Measurements from ENCODE around the gene TNIP1. TPM values are rescaled to one million over a fixed set of nuclear protein-coding genes. Genes with fewer than 3 reads are reported as not detected.

TNIP1 gene, protein sequence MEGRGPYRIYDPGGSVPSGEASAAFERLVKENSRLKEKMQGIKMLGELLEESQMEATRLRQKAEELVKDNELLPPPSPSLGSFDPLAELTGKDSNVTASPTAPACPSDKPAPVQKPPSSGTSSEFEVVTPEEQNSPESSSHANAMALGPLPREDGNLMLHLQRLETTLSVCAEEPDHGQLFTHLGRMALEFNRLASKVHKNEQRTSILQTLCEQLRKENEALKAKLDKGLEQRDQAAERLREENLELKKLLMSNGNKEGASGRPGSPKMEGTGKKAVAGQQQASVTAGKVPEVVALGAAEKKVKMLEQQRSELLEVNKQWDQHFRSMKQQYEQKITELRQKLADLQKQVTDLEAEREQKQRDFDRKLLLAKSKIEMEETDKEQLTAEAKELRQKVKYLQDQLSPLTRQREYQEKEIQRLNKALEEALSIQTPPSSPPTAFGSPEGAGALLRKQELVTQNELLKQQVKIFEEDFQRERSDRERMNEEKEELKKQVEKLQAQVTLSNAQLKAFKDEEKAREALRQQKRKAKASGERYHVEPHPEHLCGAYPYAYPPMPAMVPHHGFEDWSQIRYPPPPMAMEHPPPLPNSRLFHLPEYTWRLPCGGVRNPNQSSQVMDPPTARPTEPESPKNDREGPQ
- 78.3 TPM for polyA plus RNA-seq

DNA sequence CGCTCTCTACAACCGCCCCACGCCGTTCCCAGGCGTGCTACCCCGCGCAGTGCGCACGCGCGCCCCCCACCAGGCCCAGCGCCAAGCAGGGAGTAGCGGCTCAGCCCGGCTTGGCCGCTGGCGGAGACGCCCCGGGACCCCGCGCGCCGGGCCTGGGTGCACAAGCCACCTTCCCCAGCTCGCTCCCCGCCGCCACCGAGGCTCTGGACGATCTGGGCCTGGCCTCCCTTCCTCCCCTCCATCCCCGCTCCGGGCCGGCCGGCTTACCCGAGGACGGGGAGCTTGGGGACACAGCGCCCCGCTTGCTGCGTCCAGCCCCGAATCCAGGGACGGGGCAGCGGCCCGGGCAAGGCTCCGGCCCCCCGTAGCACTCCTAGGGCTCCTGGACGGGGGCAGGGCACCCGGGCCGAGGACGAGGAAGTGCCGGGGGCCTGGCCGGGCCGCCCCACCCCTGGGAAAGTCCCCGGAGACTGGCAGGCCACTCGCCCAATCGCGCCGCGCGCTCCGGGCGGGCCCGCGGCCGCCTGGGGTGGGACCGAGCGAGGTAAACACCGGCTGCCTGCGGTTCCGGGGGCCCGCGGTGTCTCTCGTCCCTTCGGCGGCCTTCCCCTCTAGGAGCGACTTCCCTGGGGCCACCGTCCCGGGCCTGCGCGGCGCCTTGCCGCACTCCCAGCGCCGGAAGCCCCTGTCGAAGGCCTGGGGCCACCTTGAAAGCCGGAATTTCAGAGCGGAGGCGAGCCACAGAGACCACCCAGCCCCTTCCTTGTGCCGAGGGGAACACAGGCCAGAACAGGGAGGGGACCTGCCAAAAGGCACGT, at the start of gene TNIP1:
TSS of gene TNIP1 (minus strand) at position 422 of the 818 bp plus-strand sequence. CDS start 15,939 bp downstream, outside the sequence.
- peaks cover 2% of the 10 kb centered on the region for H3K27me3 Mint-ChIP-seq

DNA sequence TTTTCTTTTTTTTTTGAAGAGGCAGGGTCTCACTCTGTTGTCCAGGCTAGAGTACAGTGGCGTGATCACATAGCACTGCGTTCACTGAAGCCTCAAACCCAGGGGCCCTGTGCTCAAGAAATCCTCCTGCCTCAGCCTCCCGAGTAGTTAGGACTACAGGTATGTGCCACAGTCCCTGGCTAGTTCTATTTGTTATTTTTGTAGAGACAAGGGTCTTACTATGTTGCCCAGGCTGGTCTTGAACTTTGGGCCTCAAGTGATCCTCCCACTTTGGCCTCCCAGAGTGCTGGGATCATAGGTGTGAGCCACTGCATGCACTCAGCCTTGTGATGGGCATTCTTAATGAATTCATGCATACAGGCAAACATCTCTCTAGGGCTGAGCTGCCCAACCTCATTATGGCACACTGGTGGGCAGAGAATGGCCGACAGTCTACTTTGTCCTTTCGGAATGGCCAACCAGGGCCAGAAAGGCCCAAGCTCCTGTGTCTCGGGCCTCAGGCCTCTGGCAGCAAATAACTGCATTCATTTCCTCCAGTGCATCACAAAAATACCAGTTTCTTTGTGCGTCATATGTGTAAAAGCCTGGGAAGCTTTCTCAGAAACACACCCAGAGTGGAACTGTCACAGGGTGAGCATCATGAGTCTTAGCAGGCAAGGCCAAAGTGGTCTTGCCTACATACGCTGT, 49.5 kb upstream of the TNIP1 start:
- Mint-ChIP-seq H3K4me1 (peaks cover 62 to 71% (median 63%) of the 10 kb centered on the region in 3 donors), H3K9me3 (no peaks in the 10 kb centered on the region), H3K4me3 (peak overlapping the region in 2 of 4 donors; percentile 7 to 48), H3K27me3 (no peaks in the 10 kb centered on the region), H3K27ac (peak overlapping the region in 2 of 3 donors; percentile 28 to 80), H3K36me3 (peaks cover 13% of the 10 kb centered on the region)

More for the DNA sequence above, at the start of gene TNIP1:
- Mint-ChIP-seq H3K4me3 (peak within 1 kb of the TSS; percentile 86 to 97 (median 96)), H3K9me3 (no peaks in the 10 kb centered on the region), H3K27ac (peak within 1 kb of the TSS; percentile 87 to 99 (median 90)), H3K36me3 (peaks cover 8% of the 10 kb centered on the region), H3K4me1 (peaks cover 69 to 70% (median 70%) of the 10 kb centered on the region in 3 donors)

DNA sequence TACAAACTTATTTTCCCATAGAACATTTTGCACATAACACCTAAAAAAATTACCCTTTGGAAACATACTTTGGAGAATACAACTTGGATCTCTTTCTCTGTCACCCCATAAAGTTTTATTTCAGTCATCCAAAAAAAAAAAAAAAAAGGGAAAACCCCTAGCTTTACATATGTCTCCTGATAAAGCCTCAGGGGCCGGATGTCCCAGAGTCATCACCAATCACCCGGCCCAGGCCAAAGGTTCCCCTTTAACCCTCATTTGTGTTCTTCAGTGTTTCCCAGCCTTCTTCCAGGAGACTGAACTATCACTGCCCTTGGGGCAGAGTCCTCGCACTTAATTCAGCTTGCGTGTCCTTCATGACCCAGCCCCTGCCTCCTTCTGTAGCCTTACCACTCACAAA, 48.0 kb upstream of the TNIP1 start:
- Mint-ChIP-seq H3K4me3 (peak overlapping the region in 2 of 4 donors; percentile 3 to 48), H3K27ac (peak overlapping the region; percentile 89 to 95 (median 91)), H3K36me3 (peaks cover 16% of the 10 kb centered on the region), H3K4me1 (peaks cover 56 to 66% (median 58%) of the 10 kb centered on the region in 3 donors), H3K27me3 (no peaks in the 10 kb centered on the region), H3K9me3 (no peaks in the 10 kb centered on the region)

DNA sequence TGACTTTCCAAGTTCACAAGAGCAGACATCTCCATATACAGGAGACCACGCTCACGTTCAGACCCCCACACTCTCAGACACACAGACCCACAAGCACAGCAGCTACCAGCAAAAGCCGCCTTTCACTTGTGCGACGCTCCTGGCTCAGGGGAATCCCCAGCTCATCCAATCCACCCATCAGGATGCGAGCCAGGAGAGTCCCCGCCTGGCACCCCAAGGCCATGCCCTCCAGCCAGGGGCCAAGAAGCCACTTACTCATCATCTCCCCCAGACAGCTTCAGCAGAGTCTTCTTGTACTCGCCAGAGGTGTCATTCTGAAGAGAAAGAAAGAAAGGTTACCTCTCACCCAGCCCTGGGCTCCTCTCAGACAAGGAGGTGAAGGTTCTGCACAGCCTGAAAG, 47.1 kb upstream of the TNIP1 start:
- H3K27me3 Mint-ChIP-seq: no peaks in the 10 kb centered on the region
- H3K4me3 Mint-ChIP-seq: peak overlapping the region in 1 of 4 donors; percentile 46
- H3K27ac Mint-ChIP-seq: peak overlapping the region; percentile 59 to 95 (median 91)
- H3K4me1 Mint-ChIP-seq: peaks cover 48 to 60% (median 49%) of the 10 kb centered on the region in 3 donors
- H3K36me3 Mint-ChIP-seq: peaks cover 16% of the 10 kb centered on the region
- H3K9me3 Mint-ChIP-seq: no peaks in the 10 kb centered on the region

DNA sequence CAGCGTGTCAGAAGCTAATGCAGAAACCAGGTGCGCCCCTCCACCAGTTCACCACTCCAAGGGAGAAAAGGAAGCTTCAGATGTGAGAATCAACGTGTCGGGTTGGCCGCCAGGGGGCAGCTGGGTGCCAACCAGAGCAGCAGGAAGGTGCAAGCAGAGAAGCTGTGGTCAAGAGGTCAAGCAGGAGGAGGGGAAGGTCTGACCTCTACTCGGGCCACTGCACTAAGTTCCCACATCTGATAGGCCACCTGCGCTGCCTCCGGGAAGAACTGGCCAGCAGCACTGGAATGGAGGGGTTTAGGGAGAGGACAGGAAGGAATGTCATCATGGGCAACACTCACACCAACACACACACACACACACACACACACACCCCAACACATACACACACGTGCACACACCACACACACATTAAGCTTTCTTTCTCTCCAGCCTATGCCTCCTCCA, 45.4 kb upstream of the TNIP1 start:
- peaks cover 18% of the 10 kb centered on the region for H3K36me3 Mint-ChIP-seq
- H3K4me3 Mint-ChIP-seq: peak overlapping the region; percentile 4 to 85 (median 34)
- no peaks in the 10 kb centered on the region for H3K27me3 Mint-ChIP-seq
- peaks cover 37 to 47% (median 40%) of the 10 kb centered on the region in 3 donors for H3K4me1 Mint-ChIP-seq
- H3K9me3 Mint-ChIP-seq: no peaks in the 10 kb centered on the region
- peak overlapping the region; percentile 81 to 99 (median 95) for H3K27ac Mint-ChIP-seq

DNA sequence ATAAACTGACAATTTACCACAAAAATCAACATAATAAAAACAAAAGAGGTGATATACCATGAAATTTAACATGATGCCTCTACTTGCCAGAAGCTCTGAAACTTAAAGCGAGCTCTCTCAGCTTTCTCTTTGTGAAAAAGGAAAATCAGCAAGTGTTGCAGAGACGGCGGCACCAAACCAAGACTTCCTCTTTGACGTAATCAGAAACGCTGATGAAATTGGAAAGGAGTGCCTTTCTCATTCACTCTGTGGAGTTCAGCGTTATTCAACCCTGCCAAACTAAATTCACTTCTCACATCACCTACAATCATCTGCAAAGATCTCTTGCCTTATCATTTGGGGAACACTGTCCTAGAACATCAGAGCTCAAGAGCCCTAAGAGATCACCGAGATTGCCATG, 44.6 kb upstream of the TNIP1 start:
- H3K27me3 Mint-ChIP-seq: no peaks in the 10 kb centered on the region
- H3K4me1 Mint-ChIP-seq: peaks cover 37 to 46% (median 40%) of the 10 kb centered on the region in 3 donors
- H3K36me3 Mint-ChIP-seq: peaks cover 20% of the 10 kb centered on the region
- peak overlapping the region; percentile 68 to 99 (median 95) for H3K27ac Mint-ChIP-seq
- no peaks in the 10 kb centered on the region for H3K9me3 Mint-ChIP-seq
- peak overlapping the region; percentile 53 to 92 (median 76) for H3K4me3 Mint-ChIP-seq

DNA sequence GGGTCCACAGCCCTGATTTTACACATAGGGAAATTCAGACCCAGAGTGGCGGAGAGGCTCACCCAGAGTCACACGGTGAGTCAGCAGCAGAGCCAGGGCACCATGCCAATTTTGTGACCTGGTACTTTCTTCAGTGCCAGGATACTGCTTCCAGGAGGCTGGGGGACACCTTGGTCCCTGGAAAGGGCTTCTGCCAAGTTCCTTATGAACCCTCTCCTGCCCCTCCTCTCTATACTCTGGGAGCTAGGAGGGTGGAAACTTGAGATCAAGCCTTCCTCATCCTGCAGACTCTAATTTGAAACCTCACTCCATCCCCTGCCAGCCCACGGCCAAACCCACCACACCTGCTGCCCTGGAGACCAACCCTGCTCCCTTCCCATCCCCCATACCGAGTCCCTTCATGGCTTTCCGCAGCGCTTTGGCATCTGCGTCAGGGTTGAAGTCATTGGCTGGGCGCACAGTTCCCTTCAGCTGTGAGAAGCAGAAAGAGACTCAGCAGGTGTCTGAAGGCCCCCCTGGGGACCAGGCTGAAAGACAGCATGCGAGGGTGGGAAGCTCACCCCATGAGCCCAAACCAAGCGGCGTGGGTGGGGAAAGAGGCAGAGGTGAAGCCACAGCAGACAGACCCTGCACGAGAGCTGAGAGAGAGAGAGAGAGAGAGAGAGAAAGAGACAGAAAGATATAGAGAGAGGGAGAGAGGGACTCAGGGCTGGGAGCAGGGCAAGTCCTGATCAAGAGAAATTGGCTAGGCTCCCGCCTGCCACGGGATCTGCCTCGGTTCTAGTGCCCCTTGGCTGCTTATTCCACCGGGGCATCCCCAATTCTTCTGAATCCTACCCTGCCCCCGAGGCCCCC, 43.3 kb upstream of the TNIP1 start:
- H3K27ac Mint-ChIP-seq: peak overlapping the region; percentile 95 to 99 (median 97)
- no peaks in the 10 kb centered on the region for H3K27me3 Mint-ChIP-seq
- peaks cover 33 to 42% (median 33%) of the 10 kb centered on the region in 3 donors for H3K4me1 Mint-ChIP-seq
- H3K9me3 Mint-ChIP-seq: no peaks in the 10 kb centered on the region
- peaks cover 20% of the 10 kb centered on the region for H3K36me3 Mint-ChIP-seq
- H3K4me3 Mint-ChIP-seq: peak overlapping the region; percentile 63 to 92 (median 80)

DNA sequence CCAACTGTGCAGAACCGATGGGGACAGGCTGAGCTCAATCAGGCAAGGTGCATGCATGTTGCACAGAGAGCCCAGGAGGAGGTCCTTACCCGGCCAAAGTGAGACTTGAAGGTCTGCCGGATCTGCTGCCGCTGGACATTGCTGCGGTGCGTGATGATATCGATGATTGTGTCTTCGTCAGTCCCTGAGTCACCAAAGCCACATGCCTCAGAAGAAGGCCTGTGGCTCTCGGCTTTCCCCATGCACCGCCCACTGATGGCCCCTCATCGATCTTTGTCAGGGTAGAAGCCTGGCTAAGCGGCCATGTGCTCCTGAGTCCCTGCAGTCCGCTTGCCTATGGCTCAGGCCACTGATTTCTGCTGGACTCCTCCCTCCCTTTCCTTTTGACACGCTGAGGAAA, 42.0 kb upstream of the TNIP1 start:
- Mint-ChIP-seq H3K4me1 (peaks cover 27 to 32% (median 30%) of the 10 kb centered on the region in 3 donors), H3K27me3 (no peaks in the 10 kb centered on the region), H3K4me3 (no peak overlapping the region), H3K9me3 (no peaks in the 10 kb centered on the region), H3K27ac (peak overlapping the region; percentile 63 to 99 (median 91)), H3K36me3 (peaks cover 19% of the 10 kb centered on the region)

DNA sequence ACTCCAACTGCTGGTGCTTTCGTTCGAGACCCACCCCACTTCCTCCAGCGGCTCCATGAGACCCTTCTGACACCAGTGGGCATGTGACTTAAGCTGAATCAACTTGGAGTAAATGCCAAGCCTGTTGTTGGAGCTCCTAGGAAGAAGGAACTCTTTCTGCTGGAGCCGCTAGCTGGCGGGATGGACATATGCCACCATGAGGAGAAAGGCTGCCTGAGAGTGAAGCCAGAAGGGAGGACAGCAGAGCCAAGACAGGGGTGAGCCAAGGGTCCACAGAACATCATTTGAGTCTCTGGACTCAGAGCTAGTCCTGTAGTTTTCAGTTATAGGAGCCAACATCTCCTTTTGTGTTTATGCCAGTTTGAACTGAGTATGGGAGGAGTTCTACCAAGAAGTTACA, 40.8 kb upstream of the TNIP1 start:
- H3K4me1 Mint-ChIP-seq: peaks cover 19 to 26% (median 23%) of the 10 kb centered on the region in 3 donors
- peak overlapping the region; percentile 46 to 84 (median 63) for H3K27ac Mint-ChIP-seq
- H3K27me3 Mint-ChIP-seq: no peaks in the 10 kb centered on the region
- no peaks in the 10 kb centered on the region for H3K9me3 Mint-ChIP-seq
- H3K36me3 Mint-ChIP-seq: peaks cover 13% of the 10 kb centered on the region
- H3K4me3 Mint-ChIP-seq: peak overlapping the region in 1 of 4 donors; percentile 50

DNA sequence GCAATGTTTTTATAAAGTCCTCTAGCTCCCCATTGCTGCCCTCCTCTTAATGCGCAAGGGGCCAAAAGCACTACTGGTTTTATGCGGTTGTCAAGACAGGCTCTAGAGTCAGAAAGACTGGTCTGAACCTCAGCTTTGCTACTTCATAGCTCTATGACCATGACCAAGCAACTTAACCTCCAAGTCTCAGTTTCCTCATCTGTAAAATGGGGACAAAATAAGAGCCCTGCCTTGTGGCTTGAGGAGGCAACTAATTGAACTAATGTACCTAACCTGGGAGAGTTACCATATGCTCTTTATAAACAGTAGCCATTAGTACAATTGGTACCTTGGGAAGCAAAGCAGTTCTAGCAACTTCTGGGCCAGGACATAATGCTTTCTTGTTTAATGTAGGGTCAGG, 40.3 kb upstream of the TNIP1 start:
- peaks cover 16 to 20% (median 18%) of the 10 kb centered on the region in 3 donors for H3K4me1 Mint-ChIP-seq
- H3K9me3 Mint-ChIP-seq: no peaks in the 10 kb centered on the region
- H3K27ac Mint-ChIP-seq: peak overlapping the region; percentile 29 to 67 (median 63)
- H3K4me3 Mint-ChIP-seq: no peak overlapping the region
- H3K27me3 Mint-ChIP-seq: no peaks in the 10 kb centered on the region
- H3K36me3 Mint-ChIP-seq: peaks cover 11% of the 10 kb centered on the region

DNA sequence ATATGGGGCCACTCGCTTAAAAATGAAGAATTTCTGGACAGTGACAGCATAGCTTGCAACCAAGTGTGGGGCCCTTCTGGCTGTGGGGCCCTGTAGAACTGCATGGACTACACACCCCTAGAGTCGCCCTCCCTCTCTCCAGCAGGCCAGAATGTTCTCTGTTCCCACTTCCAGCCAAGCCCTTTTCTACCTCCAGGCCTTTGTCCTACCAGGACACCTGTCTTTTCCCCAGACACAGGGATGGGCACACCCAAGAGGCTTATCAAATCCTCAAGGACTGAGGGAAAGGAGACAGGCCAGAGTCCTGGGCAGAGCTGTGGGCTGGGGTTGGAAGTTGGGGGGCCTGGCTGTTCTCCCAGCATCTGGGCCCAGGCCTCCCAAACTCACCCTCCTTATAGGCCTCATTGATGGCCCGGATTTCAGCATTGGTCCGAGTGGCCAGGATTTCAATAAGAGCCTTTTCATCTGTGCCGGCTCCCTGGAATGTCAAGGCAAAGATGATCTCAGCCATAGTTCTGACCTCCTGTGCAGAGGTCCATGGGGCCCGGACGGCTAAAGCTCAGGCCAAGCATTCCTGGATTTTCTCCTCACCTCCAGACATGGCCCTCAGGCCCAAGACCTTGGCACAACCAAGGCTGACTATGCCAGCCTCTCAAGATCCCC, 38.2 kb upstream of the TNIP1 start:
- H3K36me3 Mint-ChIP-seq: peaks cover 4% of the 10 kb centered on the region
- no peaks in the 10 kb centered on the region for H3K9me3 Mint-ChIP-seq
- H3K4me3 Mint-ChIP-seq: no peak overlapping the region
- peak overlapping the region; percentile 5 to 84 (median 80) for H3K27ac Mint-ChIP-seq
- H3K27me3 Mint-ChIP-seq: no peaks in the 10 kb centered on the region
- H3K4me1 Mint-ChIP-seq: peaks cover 2 to 6% (median 6%) of the 10 kb centered on the region in 3 donors

DNA sequence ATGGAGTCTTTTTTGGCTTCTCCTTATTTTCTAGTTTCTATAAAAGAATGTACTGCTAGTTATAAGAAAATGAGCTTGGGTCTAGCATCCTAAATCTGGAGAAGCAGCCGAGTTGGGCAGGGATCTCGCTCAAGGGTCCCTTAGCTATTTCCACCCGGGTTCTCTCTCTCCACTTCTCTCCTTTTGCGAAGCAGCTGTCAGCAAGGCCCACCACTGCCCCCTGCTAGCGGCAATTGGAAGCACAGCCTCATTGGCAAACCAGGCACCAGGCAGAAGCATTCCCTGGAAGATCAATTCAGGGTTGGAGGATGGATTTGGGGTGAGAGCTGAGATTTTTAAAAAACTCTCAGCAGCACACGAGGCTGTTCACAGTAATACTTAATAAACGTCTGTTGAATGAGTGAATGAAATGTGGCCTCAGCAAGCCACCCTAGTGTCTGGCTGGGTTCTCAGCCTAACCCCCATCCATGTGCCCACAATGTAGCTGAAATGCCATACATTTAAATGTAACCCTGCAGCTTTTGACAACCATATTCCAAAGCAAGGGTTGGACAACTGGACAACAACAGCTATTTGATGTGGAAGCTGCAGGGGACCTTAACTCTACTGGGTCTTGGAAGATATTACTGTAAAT, 34.6 kb upstream of the TNIP1 start:
- Mint-ChIP-seq H3K4me1 (peaks cover 5 to 21% (median 16%) of the 10 kb centered on the region in 3 donors), H3K27me3 (no peaks in the 10 kb centered on the region), H3K4me3 (no peak overlapping the region), H3K36me3 (peaks cover 2% of the 10 kb centered on the region), H3K27ac (peak overlapping the region; percentile 15 to 59 (median 53)), H3K9me3 (no peaks in the 10 kb centered on the region)

Data from IgD-negative memory B cell (primary cell).